Upper lobe of left lung (tissue), 4 donors: Measurements from ENCODE around the gene LRP1.

Experiments used
- EP300 ChIP-seq, 4 donors: sonication (generic); formaldehyde crosslinking; IDR thresholded peaks; one replicate each; pipeline ENCODE4 v1.5.1; 2017; ENCODE audit warnings: antibody characterized with exemption in 4 of 4, control low read depth in 2 of 4
- POLR2A ChIP-seq, 4 donors: fragments of 450-650 bp; IDR thresholded peaks; one replicate each; pipeline ENCODE4 v1.5.1; 2016 to 2017; ENCODE audit warnings: antibody characterized with exemption in 4 of 4, mild to moderate bottlenecking in 2 of 4
- POLR2AphosphoS5 ChIP-seq, 2 donors: sonication (generic); formaldehyde crosslinking; IDR thresholded peaks; one replicate each; pipeline ENCODE4 v1.5.1; 2017; ENCODE audit warnings: antibody characterized with exemption in 2 of 2
- TF ChIP-seq, protein P1 (sequence below), 6 experiments: fragments of 450-650 bp in 4 of 6; fragments of 200-600 bp in 2 of 6; sonication (generic) in 2 of 6; IDR thresholded peaks; one replicate each; pipeline ENCODE4 v1.5.1; 2016 to 2019; ENCODE audit warnings: antibody characterized with exemption in 6 of 6

DNA sequence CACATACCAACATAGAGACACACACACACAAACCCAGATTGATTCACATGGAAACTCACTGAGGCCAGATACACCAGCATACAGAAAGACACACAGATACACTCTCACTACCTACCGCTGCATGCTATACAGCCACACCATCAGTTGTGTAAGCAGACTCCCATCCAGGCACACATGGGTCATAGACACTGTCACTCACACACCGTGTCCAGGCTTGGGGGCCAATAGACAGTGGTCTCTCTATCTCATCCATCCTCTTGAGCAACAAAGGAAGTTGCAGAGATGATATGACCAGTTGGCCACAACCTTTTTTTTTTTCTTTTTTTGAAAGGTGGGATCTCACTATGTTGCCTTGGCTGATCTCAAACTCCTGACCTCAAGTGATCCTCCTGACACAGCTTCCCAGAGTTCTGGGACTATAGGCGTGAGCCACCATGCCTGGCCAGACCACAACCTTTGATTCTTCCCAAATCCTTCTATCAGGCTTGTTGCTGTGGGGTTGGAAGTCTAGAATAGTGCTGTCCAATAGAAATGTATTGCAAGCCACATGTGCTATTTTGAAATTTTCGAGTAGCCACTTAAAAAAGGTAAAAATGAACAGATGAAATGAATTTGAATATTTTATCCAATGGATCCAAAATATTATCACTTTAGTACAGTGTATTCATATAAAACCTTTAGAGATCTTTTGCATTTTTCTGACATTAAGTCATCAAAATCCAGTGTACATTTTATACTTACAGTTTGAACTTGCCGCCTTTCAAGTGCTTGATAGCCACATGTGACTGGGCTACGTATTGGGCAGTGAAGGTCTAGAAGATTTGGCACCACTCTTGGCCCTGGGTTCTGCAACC, 11.7 kb downstream of the LRP1 start:
- TF ChIP-seq, protein P1, sequence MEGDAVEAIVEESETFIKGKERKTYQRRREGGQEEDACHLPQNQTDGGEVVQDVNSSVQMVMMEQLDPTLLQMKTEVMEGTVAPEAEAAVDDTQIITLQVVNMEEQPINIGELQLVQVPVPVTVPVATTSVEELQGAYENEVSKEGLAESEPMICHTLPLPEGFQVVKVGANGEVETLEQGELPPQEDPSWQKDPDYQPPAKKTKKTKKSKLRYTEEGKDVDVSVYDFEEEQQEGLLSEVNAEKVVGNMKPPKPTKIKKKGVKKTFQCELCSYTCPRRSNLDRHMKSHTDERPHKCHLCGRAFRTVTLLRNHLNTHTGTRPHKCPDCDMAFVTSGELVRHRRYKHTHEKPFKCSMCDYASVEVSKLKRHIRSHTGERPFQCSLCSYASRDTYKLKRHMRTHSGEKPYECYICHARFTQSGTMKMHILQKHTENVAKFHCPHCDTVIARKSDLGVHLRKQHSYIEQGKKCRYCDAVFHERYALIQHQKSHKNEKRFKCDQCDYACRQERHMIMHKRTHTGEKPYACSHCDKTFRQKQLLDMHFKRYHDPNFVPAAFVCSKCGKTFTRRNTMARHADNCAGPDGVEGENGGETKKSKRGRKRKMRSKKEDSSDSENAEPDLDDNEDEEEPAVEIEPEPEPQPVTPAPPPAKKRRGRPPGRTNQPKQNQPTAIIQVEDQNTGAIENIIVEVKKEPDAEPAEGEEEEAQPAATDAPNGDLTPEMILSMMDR (IDR thresholded peaks at IDR 0.05), result no peak
- TF ChIP-seq POLR2A (IDR thresholded peaks at IDR 0.05), result no peak
- TF ChIP-seq EP300 (IDR thresholded peaks at IDR 0.05), result no peak
- no peak for TF ChIP-seq POLR2AphosphoS5 (IDR thresholded peaks at IDR 0.05)
